ENCODE measurements around the gene TCIRG1.

DNA sequence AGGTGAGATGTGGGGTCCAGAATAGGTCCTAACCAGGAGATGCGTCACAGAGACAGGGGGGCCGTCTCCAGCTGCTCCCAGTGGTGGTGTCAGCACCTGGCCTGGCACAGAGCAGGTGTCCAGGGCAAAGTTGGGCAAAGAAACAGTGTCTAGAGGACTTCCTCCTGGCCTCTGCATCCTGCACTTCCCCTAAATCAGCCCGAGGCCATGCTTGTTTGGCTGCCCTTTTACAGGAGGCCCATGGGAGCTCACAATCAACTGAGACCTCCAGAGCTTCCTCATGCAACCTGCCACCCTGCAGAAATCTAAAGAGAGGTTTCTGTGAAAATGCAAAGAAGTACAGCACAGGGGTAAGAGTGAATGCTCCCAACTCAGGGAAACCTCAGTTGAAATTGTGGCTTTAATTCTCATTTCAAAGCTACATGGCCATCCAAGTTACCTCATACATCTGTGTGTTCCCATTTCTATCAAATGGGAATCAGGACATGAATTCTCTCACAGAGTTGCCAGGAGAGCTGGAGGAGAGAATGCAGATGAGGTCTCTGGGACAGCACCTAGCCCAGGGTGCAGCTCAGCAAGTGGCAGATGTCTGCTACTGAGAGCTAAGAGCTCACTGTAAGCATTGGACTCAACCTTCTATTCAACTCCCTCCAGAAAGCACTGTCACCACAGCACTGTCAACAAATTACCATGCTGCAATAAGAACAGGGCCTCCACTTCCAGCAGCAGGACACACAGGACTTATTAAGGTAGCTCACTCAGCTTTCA, 32.6 kb downstream of the TCIRG1 start:
- TF ChIP-seq, protein P1, sequence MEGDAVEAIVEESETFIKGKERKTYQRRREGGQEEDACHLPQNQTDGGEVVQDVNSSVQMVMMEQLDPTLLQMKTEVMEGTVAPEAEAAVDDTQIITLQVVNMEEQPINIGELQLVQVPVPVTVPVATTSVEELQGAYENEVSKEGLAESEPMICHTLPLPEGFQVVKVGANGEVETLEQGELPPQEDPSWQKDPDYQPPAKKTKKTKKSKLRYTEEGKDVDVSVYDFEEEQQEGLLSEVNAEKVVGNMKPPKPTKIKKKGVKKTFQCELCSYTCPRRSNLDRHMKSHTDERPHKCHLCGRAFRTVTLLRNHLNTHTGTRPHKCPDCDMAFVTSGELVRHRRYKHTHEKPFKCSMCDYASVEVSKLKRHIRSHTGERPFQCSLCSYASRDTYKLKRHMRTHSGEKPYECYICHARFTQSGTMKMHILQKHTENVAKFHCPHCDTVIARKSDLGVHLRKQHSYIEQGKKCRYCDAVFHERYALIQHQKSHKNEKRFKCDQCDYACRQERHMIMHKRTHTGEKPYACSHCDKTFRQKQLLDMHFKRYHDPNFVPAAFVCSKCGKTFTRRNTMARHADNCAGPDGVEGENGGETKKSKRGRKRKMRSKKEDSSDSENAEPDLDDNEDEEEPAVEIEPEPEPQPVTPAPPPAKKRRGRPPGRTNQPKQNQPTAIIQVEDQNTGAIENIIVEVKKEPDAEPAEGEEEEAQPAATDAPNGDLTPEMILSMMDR (IDR thresholded peaks at IDR 0.05; ENCODE audit: low read length), result no peak
- TF ChIP-seq EZH2 (optimal IDR thresholded peaks at IDR 0.05; ENCODE audit: low read depth, low read length) (no peak), EZH2phosphoT487 (IDR thresholded peaks at IDR 0.05; ENCODE audit: low read length) (no peak)
